GM12878 (cell line): ENCODE data around the gene UBE2G2. TPM values are rescaled to one million over a fixed set of nuclear protein-coding genes. Genes with fewer than 3 reads are reported as not detected.

ENCODE experiments used
- ATAC-seq: fragments of 200-7000 bp; cut with Tn5 transposase; 3 replicates; pipeline ENCODE4 v1.9.1; 2020; ENCODE audit warnings: mild to moderate bottlenecking, moderate library complexity
- BruUV-seq: library from RNA; stranded (reverse); fragments of 400-500 nt; replicated peaks from 2 replicates; lab custom pipeline; 2021; lab: Mats Ljungman, UMichigan
- CTCF ChIA-PET: fragments of 300-600 bp; sonication (Branson Sonifier 250); formaldehyde crosslinking; extraction: SDS; loops from one replicate; lab custom pipeline; 2021; ENCODE audit warnings: inconsistent platforms; lab: Yijun Ruan, JAX
- POLR2A ChIA-PET: fragments of 350-600 bp; formaldehyde crosslinking; extraction: SDS; loops from one replicate; lab custom pipeline; 2021; ENCODE audit warnings: inconsistent platforms; lab: Charles Lee
- RAD21 ChIA-PET: fragments of 300-600 bp; sonication (Branson Sonifier 250); formaldehyde crosslinking; loops from one replicate; lab custom pipeline; 2023; ENCODE audit warnings: antibody characterized with exemption; ENCODE audit not compliant: unreplicated experiment; lab: Charles Lee
- SMC1A ChIA-PET: fragments of 300-600 bp; sonication (Branson Sonifier 250); formaldehyde crosslinking; loops from one replicate; lab custom pipeline; 2023; ENCODE audit not compliant: unreplicated experiment, uncharacterized antibody; lab: Charles Lee
- DNase-seq: peaks from one replicate; pipeline ENCODE4 v3.0.0-alpha.2; 2011; ENCODE audit warnings: low read depth, low spot score
- FAIRE-seq: peaks from 3 replicates; lab custom pipeline; 2011; peaks lifted over from hg19 to GRCh38; lab: Jason Lieb, UNC
- H2AFZ ChIP-seq: 2 replicates; pipeline ENCODE4 v1.6.0; 2011; ENCODE audit warnings: low read depth, low read length, control low read depth; ENCODE audit not compliant: control insufficient read depth
- H3K27ac ChIP-seq: 2 replicates; pipeline ENCODE4 v1.5.1; 2011; ENCODE audit warnings: control low read depth; ENCODE audit not compliant: control insufficient read depth, insufficient read depth
- H3K27me3 ChIP-seq, 2 experiments: replicated peaks in 1 of 2; 2 replicates each; pipeline versions ENCODE4 v1.6.0 to v1.6.1; 2011; ENCODE audit warnings: low read length in 1 of 2; ENCODE audit not compliant: control insufficient read depth in 2 of 2, insufficient read depth in 2 of 2
- H3K36me3 ChIP-seq, 2 experiments: 2 replicates each; pipeline ENCODE4 v1.5.1; 2011; ENCODE audit warnings: low read length in 1 of 2; ENCODE audit not compliant: control insufficient read depth in 2 of 2, insufficient read depth in 2 of 2
- H3K4me1 ChIP-seq: 2 replicates; pipeline ENCODE4 v1.6.1; 2011; ENCODE audit warnings: mild to moderate bottlenecking, low read length, moderate library complexity, mixed read lengths; ENCODE audit not compliant: control insufficient read depth, insufficient read depth
- H3K4me2 ChIP-seq: 2 replicates; pipeline ENCODE4 v1.6.0; 2011; ENCODE audit warnings: control low read depth; ENCODE audit not compliant: control insufficient read depth, insufficient read depth
- H3K4me3 ChIP-seq: fragments of 200-600 bp; sonication (generic); 2 replicates; pipeline ENCODE4 v1.5.1; 2016
- H3K79me2 ChIP-seq: 2 replicates; pipeline ENCODE4 v1.6.0; 2011; ENCODE audit warnings: low read length; ENCODE audit not compliant: control insufficient read depth, insufficient read depth
- H3K9ac ChIP-seq: 2 replicates; pipeline ENCODE4 v1.8.0; 2011; ENCODE audit warnings: low read length, control low read depth, mixed read lengths; ENCODE audit not compliant: control insufficient read depth, insufficient read depth
- H3K9me3 ChIP-seq: replicated peaks from 3 replicates; pipeline ENCODE4 v1.5.1; 2011; ENCODE audit warnings: mild to moderate bottlenecking, low read length; ENCODE audit not compliant: control insufficient read depth, insufficient read depth
- H4K20me1 ChIP-seq: 2 replicates; pipeline ENCODE4 v1.6.0; 2011; ENCODE audit not compliant: control insufficient read depth, insufficient read depth
- FOS ChIP-seq: IDR thresholded peaks from 3 replicates; pipeline ENCODE4 v1.6.1; 2011; ENCODE audit warnings: borderline replicate concordance; ENCODE audit not compliant: insufficient read length; ENCODE audit errors: extremely low read depth
- HDGF ChIP-seq: fragments of 450-650 bp; IDR thresholded peaks from 2 replicates; pipeline ENCODE4 v1.6.1; 2016; ENCODE audit warnings: antibody characterized with exemption
- IRF5 ChIP-seq: fragments of 450-650 bp; IDR thresholded peaks from 2 replicates; pipeline ENCODE4 v1.6.1; 2017; ENCODE audit warnings: borderline replicate concordance
- POLR2AphosphoS2 ChIP-seq: IDR thresholded peaks from 2 replicates; pipeline ENCODE4 v1.6.1; 2011; ENCODE audit warnings: low read depth, mild to moderate bottlenecking, low read length, improper control_type of control experiment, moderate library complexity
- RELA ChIP-seq: fragments of 450-650 bp; IDR thresholded peaks from 2 replicates; pipeline ENCODE4 v1.8.0; 2014; ENCODE audit warnings: borderline replicate concordance; ENCODE audit not compliant: partially characterized antibody
- WGBS: methylation state at CpG from one replicate; pipeline ENCODE4 v1.1.6; 2016; ENCODE audit warnings: low lambda C conversion rate; ENCODE audit not compliant: insufficient replicate concordance, insufficient coverage; ENCODE audit errors: missing lambda C conversion rate; 5-methylcytosine and 5-hydroxymethylcytosine counted together
- in situ Hi-C: fragments of 300-500 bp; cut with MboI; formaldehyde crosslinking; loops from 9 replicates; pipeline ENCODE4 v1.14.3; 2018; ENCODE audit warnings: mixed read lengths
- intact Hi-C: fragments of 100-400 bp; cut with micrococcal nuclease; formaldehyde crosslinking; loops from one replicate; pipeline ENCODE4 v1.14.2; 2022; ENCODE audit not compliant: unreplicated experiment
- polyA plus RNA-seq, 11 experiments: library from polyadenylated mRNA; depleted of rRNA in 4 of 11; unstranded in 6 of 11; stranded (reverse) in 5 of 11; fragments of >200 nt; fragmentation: Nextera tagmentation in 4 of 11; fragmentation: Illumina TruSeq in 1 of 11; extraction: Ambion mirVana in 4 of 11; extraction: Trizol in 1 of 11; gene quantifications; 1 replicate in 1 of 11; 2 replicates in 10 of 11; pipeline versions ENCODE4 v1.2.1 to v1.2.3, GENCODE V29; 2011 to 2016; ENCODE audit warnings: inconsistent platforms in 2 of 11, missing spikeins in 2 of 11, low read depth in 1 of 11
- total RNA-seq, 4 experiments: library from RNA; depleted of rRNA in 3 of 4; stranded (reverse); fragments of >200 nt in 3 of 4; fragmentation: Illumina TruSeq in 1 of 4; extraction: Trizol in 1 of 4; gene quantifications; 2 replicates each; pipeline versions ENCODE4 v1.2.1 to v1.2.3, GENCODE V29; 2013 to 2021

UBE2G2 gene
- total and polyA plus RNA-seq, 10 of the 15 experiments (the other 5 are each of a cell fraction or from before 2014, with no cell fraction given): 27.0 to 139 (median 75.9) TPM

- Histone ChIP-seq H3K9ac (no peak overlapping the region), H4K20me1 (no peaks in the 10 kb centered on the region), H3K4me2 (no peak overlapping the region), H3K79me2 (no peaks in the 10 kb centered on the region), H3K4me3 (no peak overlapping the region), H2AFZ (no peak overlapping the region), H3K9me3 (no peaks in the 10 kb centered on the region), H3K27ac (no peak overlapping the region), H3K4me1 (no peaks in the 10 kb centered on the region), H3K36me3 (no peaks in the 10 kb centered on the region), H3K27me3 (no peaks in the 10 kb centered on the region; a peak in 1 of 4 replicates)
- POLR2A ChIA-PET: no interaction called here
- ATAC-seq (no peak), FAIRE-seq (no peak), DNase-seq (no peak)
- TF ChIP-seq RELA (no peak), HDGF (no peak), FOS (no peak), POLR2AphosphoS2 (no peak), IRF5 (no peak)
- 35% methylated on average over 10 of the region's 10 CpGs for WGBS
- BruUV-seq: no TSS peak
- CTCF ChIA-PET: no interaction called here
- intact Hi-C loops: no loop called here
- RAD21 ChIA-PET: no interaction called here
- in situ Hi-C loops: no loop called here
- SMC1A ChIA-PET: interaction anchor here (2.0 kb wide), 1 partner anchor 10 kb away, joined by 7 read pairs; no protein-coding TSS in a partner anchor
These were observed 69.4 kb downstream of the UBE2G2 start for GRCh38 chr21:44732263-44732662.
